GM21576 (cell line): ENCODE results near the gene GAK.
"Not testable (repeated sequence)": the region's sequence is repeated elsewhere in the genome, so short reads cannot be mapped to it uniquely, and the experiment has no call there.

Experiments
- ATAC-seq: cut with Tn5 transposase; IDR thresholded peaks from one replicate; pipeline ENCODE4 v1.9.1; 2021; ENCODE audit warnings: mild to moderate bottlenecking, moderate library complexity; ENCODE audit not compliant: unreplicated experiment

Gene GAK

DNA sequence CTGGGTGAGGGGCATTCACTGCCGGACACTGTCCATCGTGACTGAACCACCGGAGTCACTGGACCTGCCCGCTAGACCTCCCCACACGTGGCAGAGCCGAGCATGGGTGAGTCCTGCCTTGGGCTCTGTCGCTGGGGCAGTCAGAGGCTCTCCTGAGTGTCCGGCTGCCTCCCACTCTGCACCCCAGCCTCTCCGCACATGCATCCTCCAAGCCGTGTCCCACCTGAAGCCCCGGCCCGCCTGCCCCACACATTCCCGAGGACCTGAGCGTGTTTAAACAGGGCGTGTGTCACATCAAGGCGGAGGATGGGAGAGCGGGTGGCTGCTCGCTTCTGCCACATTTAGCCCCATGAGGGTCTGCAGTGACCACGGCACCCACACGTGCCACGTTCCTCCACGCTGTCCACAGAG is 110.9 kb downstream of the GAK start:
- ATAC-seq = no peak

DNA sequence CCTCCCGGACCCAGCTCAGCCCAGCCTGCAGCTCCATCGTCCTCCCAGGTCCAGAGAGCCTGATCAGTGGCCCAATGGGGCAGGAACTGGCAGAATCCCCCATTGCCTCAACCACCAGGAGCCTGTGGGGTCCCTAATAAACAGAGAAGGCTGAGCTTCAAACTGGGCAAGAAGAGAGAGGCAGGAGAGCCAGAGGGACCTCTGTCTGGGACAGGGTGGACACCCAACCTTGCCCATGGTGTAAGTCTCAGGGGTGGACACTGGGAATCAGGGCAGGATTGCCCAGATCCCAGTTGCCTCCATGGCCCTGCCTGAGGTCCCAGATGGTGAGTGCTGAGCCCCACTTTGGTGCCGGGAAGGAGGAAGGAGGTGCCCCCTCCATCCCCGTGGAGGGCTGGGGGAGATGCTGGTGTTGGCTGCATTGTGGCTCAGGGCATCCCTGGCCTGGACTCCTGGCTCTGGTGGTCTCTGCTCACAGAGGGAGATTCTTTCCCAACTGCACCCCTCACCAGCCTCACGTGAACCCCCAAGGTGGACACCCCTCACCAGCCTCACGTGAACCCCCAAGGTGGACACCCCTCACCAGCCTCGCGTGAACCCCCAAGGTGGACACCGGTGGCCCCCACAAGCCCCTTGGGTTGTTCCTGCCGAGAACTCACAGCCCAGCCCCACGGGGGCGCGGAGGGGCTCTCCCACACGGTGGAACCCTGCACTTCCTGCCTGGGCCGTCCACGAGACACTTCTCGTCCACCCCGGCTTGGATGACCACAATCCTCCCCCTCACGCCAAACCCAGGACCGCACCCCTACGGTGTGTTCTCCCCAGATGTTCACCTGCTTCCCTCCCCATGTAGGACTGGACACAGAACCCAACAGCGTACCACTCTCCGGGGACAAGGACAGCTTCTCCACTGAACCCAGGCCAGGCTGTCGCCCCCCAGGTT is 111.6 kb downstream of the GAK start:
- ATAC-seq = no peak

DNA sequence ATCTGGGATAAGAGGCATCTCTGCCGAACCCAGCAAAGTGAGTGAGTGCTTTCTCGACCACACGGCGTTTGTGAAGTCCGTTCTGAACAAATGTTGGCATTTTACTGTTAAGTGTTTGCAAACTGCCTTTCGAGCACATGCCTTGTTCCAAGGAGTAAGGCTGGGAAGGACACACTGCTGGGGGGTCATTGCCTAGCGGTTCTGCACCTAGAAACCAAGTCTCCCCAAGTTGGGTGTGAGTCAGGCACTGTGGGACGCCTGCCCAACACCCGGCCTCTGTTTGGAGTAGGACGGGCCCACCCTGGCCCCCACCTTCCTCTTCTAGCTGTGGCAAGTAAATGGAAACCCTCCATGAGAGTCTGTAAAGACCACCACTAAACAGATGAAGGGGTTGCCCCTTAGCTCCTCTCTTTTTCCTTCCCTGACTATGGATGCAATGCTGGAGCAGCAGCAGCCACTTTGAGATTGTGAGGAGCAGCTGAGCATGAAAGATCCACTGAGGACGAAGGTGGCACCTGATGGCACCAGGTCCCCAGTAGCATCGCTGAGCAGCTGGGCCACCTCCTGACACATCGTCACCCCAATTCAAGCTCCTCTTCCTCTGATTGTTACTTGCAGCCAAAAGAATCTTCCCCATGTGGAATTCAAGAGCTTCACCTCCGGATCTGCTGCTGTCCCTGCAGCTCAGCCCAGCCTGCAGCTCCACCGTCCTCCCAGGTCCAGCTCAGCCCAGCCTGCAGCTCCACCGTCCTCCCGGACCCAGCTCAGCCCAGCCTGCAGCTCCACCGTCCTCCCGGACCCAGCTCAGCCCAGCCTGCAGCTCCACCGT is 112.5 kb downstream of the GAK start:
- ATAC-seq = no peak

GRCh38 chr4:818106-818921 is 113.8 kb downstream of the GAK start:
- ATAC-seq = no peak

DNA sequence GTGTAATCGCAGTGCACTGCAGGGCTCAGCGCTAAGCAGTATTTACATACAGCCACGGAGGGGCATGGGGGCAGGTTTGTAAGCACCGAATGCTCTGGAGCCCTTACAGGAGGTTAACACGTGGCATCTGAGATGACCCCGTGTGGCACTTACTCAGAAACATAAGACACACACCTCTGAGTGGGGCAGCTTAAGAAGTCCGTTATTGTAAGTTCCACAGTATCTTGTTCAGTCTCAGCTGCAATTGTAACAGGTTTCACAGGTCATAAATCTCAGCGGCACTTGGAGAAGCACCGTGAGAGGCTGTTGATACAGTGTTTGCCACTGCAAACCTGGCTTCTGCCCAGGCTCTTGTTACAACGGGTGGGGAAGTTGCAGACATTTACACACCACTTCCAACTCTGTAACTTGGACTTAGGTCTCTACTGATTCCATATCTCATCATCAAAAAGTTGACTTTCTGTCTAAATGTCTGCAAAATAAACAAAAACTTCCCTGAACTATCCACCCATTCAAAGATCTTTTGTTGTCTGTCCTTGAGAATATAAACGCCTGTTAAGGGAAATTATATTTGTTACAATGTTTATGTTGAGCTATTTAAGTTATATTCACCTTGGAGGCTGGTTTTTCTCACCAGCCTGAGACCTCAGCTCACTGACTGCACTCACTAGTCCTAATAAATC is 116.5 kb downstream of the GAK start:
- ATAC-seq = no peak

GRCh38 chr4:814312-814850 is 117.7 kb downstream of the GAK start:
- ATAC-seq = no peak

DNA sequence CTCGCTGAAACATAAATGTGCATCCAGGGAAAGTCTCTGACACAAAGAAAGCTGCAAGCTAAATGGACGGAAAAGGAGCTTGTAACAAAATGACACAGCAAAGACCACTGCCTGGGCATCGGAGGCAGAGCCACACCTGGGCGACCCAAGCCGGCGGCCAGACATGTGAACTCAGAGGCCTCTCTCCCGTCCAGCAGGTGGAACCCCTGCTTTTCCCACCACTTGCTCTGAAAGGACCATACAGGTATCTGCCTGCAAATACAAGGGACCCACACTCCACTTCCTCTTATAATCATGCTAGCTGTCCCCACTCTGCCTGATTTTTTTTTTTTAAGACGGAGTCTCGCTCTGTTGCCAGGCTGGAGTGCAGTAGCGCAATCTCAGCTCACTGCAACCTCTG is 118.2 kb downstream of the GAK start:
- ATAC-seq = no peak

DNA sequence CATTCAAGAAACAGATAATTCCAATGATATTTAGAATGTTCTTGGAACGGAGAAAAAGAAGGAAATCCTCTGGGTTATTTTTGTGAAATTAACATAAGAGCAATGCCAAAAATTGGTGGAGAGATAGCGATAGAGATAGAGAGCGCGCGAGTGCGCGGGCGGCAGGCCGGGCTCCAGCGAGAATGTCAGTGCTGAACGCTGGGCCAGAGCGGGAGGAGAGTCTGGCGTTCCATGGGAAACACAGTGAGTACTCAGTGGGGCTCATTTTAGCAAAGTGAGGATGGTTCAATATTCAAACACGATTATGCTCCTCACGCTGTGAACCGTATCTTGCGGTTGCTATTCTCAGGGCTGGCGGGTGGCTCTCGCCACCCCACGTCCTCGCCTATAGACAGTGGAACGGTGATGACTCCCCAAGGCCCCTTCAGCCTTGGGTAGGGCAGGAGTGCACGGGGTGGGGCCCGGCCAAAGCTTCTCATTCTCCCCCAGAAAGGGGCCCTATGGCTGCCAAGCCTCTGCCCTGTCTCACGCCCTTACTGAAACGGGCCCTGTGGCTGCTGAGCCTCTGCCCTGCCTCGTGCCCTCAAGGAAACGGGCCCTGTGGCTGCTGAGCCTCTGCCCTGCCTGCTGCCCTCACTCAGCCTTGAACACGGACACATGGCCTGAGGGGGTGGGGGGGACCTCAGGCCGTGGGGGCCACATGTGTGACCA is 123.1 kb downstream of the GAK start:
- ATAC-seq = no peak

DNA sequence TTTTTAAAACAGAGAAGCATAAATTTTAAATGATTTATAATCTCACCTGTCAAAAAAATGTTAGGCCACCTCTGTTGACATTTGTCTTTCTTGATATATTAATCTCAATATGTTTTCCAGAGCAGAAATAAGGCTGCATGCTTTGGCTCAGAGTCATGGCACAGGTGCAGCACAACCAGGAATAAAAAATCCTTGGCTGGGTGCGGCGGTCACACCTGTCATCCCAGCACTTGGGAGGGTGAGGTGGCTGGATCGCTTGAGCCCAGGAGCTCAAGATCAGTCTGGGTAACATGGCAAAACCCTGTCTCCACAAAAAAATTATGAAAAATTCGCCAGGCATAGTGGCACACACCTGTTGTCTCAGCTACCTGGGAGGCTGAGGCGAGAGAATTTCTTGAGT is 124.3 kb downstream of the GAK start:
- ATAC-seq = no peak

- ATAC-seq = not testable (repeated sequence)
Observed at GRCh38 chr4:806979-807378, 125.1 kb downstream of the GAK start.

- ATAC-seq = no peak
Observed at GRCh38 chr4:804804-805203, 127.3 kb downstream of the GAK start.

DNA sequence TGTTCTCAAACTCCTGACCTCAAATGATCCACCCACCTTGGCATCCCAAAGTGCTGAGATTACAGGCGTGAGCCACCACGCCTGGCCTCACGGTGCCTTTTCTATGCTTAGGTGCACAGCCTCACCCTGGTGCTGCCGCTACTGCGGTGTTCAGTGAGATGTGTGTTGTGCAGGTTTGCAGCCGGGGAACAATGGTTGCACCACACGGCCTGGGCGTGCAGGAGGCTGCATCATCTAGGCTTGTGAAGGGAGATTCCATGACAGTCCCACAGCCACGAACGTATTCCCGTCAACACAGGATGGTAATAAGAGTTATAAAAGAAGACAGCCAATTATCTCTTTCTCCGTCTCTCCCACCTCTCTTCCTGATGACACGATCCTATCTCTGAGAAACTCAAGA is 128.2 kb downstream of the GAK start:
- no peak for ATAC-seq

- no peak for ATAC-seq
Observed at GRCh38 chr4:801436-802124, 130.5 kb downstream of the GAK start.
